B cell (primary cell): Measurements from ENCODE around the gene CCDC91. TPM values are rescaled to one million over a fixed set of nuclear protein-coding genes. Genes with fewer than 3 reads are reported as not detected.

Source experiments
- ATAC-seq: fragments of 200-7000 bp; cut with Tn5 transposase; one replicate; pipeline ENCODE4 v1.10.0; 2021; ENCODE audit warnings: low read depth, mild to moderate bottlenecking, moderate number of reproducible peaks, moderate library complexity
- CTCF ChIA-PET: fragments of 350-600 bp; sonication (Branson Sonifier 250); formaldehyde crosslinking; loops from one replicate; lab custom pipeline; 2021; ENCODE audit warnings: antibody characterized with exemption, inconsistent platforms; lab: Charles Lee
- POLR2A ChIA-PET: fragments of 350-600 bp; sonication (Branson Sonifier 250); formaldehyde crosslinking; loops from one replicate; lab custom pipeline; 2021; ENCODE audit warnings: antibody characterized with exemption; lab: Charles Lee
- DNase-seq: peaks from one replicate; pipeline ENCODE4 v3.0.0; 2013
- H2AFZ ChIP-seq: 2 replicates; pipeline ENCODE4 v1.6.1; 2012; ENCODE audit warnings: mild to moderate bottlenecking, low read depth, low read length; ENCODE audit not compliant: insufficient read depth, poor library complexity, severe bottlenecking
- H3K27ac ChIP-seq, 2 donors: 1 replicate in 1 of 2; 2 replicates in 1 of 2; pipeline ENCODE4 v1.5.1; 2012 to 2013; ENCODE audit warnings: low read length in 2 of 2, mild to moderate bottlenecking in 2 of 2, moderate library complexity in 1 of 2
- H3K27me3 ChIP-seq, 4 experiments: fragments of 200-600 bp in 1 of 4; sonication (generic) in 1 of 4; replicated peaks in 1 of 4; 1 replicate in 2 of 4; 2 replicates in 2 of 4; pipeline versions ENCODE4 v1.6.1 to v1.7.0; 2013 to 2016; ENCODE audit warnings: low read length in 3 of 4, mild to moderate bottlenecking in 2 of 4, mixed read lengths in 1 of 4, moderate library complexity in 1 of 4; ENCODE audit not compliant: insufficient read depth in 4 of 4, control insufficient read depth in 3 of 4; ENCODE audit errors: control extremely low read depth in 1 of 4
- H3K36me3 ChIP-seq, 2 experiments: replicated peaks in 1 of 2; 1 replicate in 1 of 2; 2 replicates in 1 of 2; pipeline versions ENCODE4 v1.6.1 to v1.7.1; 2013; ENCODE audit warnings: low read length in 1 of 2; ENCODE audit not compliant: insufficient read depth in 2 of 2, control insufficient read depth in 1 of 2; ENCODE audit errors: control extremely low read depth in 1 of 2, extremely low read depth in 1 of 2
- H3K4me1 ChIP-seq, 2 donors: fragments of 200-600 bp in 1 of 2; sonication (generic) in 1 of 2; 1 replicate in 1 of 2; 2 replicates in 1 of 2; pipeline versions ENCODE4 v1.5.1 to v1.6.1; 2013 to 2017; ENCODE audit warnings: low read length in 2 of 2; ENCODE audit not compliant: control insufficient read depth in 2 of 2, insufficient read depth in 2 of 2
- H3K4me2 ChIP-seq: replicated peaks from 2 replicates; pipeline ENCODE3; 2012; ENCODE audit warnings: mild to moderate bottlenecking, low read depth, low read length; ENCODE audit not compliant: poor library complexity, severe bottlenecking
- H3K4me3 ChIP-seq, 5 experiments: fragments of 200-600 bp in 1 of 5; sonication (generic) in 1 of 5; 1 replicate in 3 of 5; 2 replicates in 2 of 5; pipeline versions ENCODE4 v1.5.1 to v1.7.0; 2011 to 2016; ENCODE audit warnings: low read length in 4 of 5, mild to moderate bottlenecking in 4 of 5, low read depth in 2 of 5, control low read depth in 1 of 5, moderate library complexity in 1 of 5; ENCODE audit not compliant: insufficient read depth in 1 of 5; ENCODE audit errors: control extremely low read depth in 1 of 5, extremely low read depth in 1 of 5
- H3K79me2 ChIP-seq: fragments of 200-600 bp; sonication (generic); one replicate; pipeline ENCODE4 v1.6.0; 2016; ENCODE audit warnings: low read length; ENCODE audit not compliant: control insufficient read depth, insufficient read depth
- H3K9ac ChIP-seq: fragments of 200-600 bp; sonication (generic); 2 replicates; pipeline ENCODE4 v1.6.1; 2017; ENCODE audit warnings: mild to moderate bottlenecking, low read length, moderate library complexity
- H3K9me3 ChIP-seq, 3 donors: one replicate each; pipeline versions ENCODE4 v1.6.1 to v1.7.1; 2013; ENCODE audit warnings: low read length in 2 of 3; ENCODE audit not compliant: control insufficient read depth in 2 of 3, insufficient read depth in 1 of 3; ENCODE audit errors: control extremely low read depth in 1 of 3
- H4K20me1 ChIP-seq: 2 replicates; pipeline ENCODE4 v1.6.0; 2012; ENCODE audit warnings: mild to moderate bottlenecking, low read length; ENCODE audit not compliant: insufficient read depth, control insufficient read depth, poor library complexity, severe bottlenecking
- H3K27ac Mint-ChIP-seq: one replicate; pipeline ENCODE4 v1.8.0; 2021; ENCODE audit warnings: mixed read lengths
- H3K27me3 Mint-ChIP-seq: one replicate; pipeline ENCODE4 v1.8.0; 2021; ENCODE audit warnings: mixed read lengths
- H3K4me1 Mint-ChIP-seq: one replicate; pipeline ENCODE4 v1.8.0; 2021; ENCODE audit warnings: mixed read lengths
- H3K4me3 Mint-ChIP-seq: one replicate; pipeline ENCODE4 v1.8.0; 2021; ENCODE audit warnings: mixed read lengths
- H3K9me3 Mint-ChIP-seq: one replicate; pipeline ENCODE4 v1.8.0; 2022; ENCODE audit warnings: mixed read lengths; ENCODE audit not compliant: insufficient read depth
- CTCF ChIP-seq: fragments of 200-600 bp; IDR thresholded peaks from one replicate; pipeline ENCODE4 v1.8.0; 2022; ENCODE audit warnings: antibody characterized with exemption, mild to moderate bottlenecking
- EZH2 ChIP-seq: IDR thresholded peaks from 2 replicates; pipeline ENCODE4 v1.6.1; 2012; ENCODE audit warnings: borderline replicate concordance, low read depth, mild to moderate bottlenecking, moderate library complexity, low read length; ENCODE audit not compliant: insufficient read depth, poor library complexity, severe bottlenecking
- WGBS: methylation state at CpG from one replicate; pipeline ENCODE4 v1.1.5; 2013; ENCODE audit warnings: missing lambda C conversion rate; ENCODE audit not compliant: insufficient coverage; 5-methylcytosine and 5-hydroxymethylcytosine counted together
- intact Hi-C: fragments of 100-400 bp; cut with micrococcal nuclease; formaldehyde crosslinking; loops from one replicate; pipeline ENCODE4 v1.10.0; 2022
- polyA plus RNA-seq: library from polyadenylated mRNA; depleted of rRNA; stranded (reverse); fragments of >200 nt; gene quantifications from 2 replicates; pipeline ENCODE4 v1.2.3, GENCODE V29; 2012
- total RNA-seq, 2 donors: library from RNA; stranded (reverse); fragments of 120-200 nt in 1 of 2; gene quantifications; 1 replicate in 1 of 2; 2 replicates in 1 of 2; pipeline versions ENCODE4 v1.2.3 to v1.2.4, GENCODE V29; 2013 to 2022

The CCDC91 gene
- total and polyA plus RNA-seq, 2 donors (not counting 1 experiment from before 2014, with no cell fraction given): 10.9 to 64.8 TPM

- H3K9me3 Mint-ChIP-seq: no peaks in the 10 kb centered on the region
- Histone ChIP-seq H3K4me3 (no peak overlapping the region), H3K79me2 (no peaks in the 10 kb centered on the region), H3K36me3 (peaks cover 0 to 1% of the 10 kb centered on the region in 2 experiments), H2AFZ (no peak overlapping the region), H4K20me1 (no peaks in the 10 kb centered on the region), H3K9ac (no peak overlapping the region), H3K4me2 (no peak overlapping the region), H3K27ac (no peak overlapping the region), H3K9me3 (no peaks in the 10 kb centered on the region), H3K4me1 (no peaks in the 10 kb centered on the region), H3K27me3 (no peaks in the 10 kb centered on the region)
- ChIA-PET CTCF (no interaction called here), POLR2A (no interaction called here)
- no peak for DNase-seq
- ATAC-seq: no peak
- H3K4me3 Mint-ChIP-seq: no peak overlapping the region
- intact Hi-C loops: no loop called here
- H3K27ac Mint-ChIP-seq: no peak overlapping the region
- no peaks in the 10 kb centered on the region for H3K27me3 Mint-ChIP-seq
- TF ChIP-seq CTCF: no peak
- TF ChIP-seq EZH2: no peak
- no peaks in the 10 kb centered on the region for H3K4me1 Mint-ChIP-seq
- WGBS: 100% methylated on average over 2 of the region's 4 CpGs
Observed at GRCh38 chr12:28552251-28552970, 362.2 kb downstream of the CCDC91 start.

GRCh38 chr12:28555748-28556147, 365.5 kb downstream of the CCDC91 start:
- Histone ChIP-seq H3K27ac (no peak overlapping the region), H3K4me3 (no peak overlapping the region), H3K9ac (no peak overlapping the region), H3K27me3 (no peaks in the 10 kb centered on the region), H3K4me1 (no peaks in the 10 kb centered on the region), H3K36me3 (peaks cover 0 to 1% of the 10 kb centered on the region in 2 experiments), H3K4me2 (no peak overlapping the region), H2AFZ (no peak overlapping the region), H3K9me3 (no peaks in the 10 kb centered on the region), H3K79me2 (no peaks in the 10 kb centered on the region), H4K20me1 (no peaks in the 10 kb centered on the region)
- ChIA-PET CTCF (no interaction called here), POLR2A (no interaction called here)
- Mint-ChIP-seq H3K27me3 (no peaks in the 10 kb centered on the region), H3K4me3 (no peak overlapping the region), H3K4me1 (no peaks in the 10 kb centered on the region), H3K27ac (no peak overlapping the region), H3K9me3 (no peaks in the 10 kb centered on the region)
- TF ChIP-seq EZH2 (no peak), CTCF (no peak)
- DNase-seq (no peak), ATAC-seq (no peak)
- WGBS: no CpG with 5 or more reads among the region's 4 CpGs
- intact Hi-C loops: no loop called here
